IMR-90 (cell line): Measurements from ENCODE around the gene GSTT2. TPM values are rescaled to one million over a fixed set of nuclear protein-coding genes. Genes with fewer than 3 reads are reported as not detected.

ENCODE experiments used
- ATAC-seq: fragments of 200-7000 bp; cut with Tn5 transposase; 2 replicates; pipeline ENCODE4 v1.9.1; 2020; ENCODE audit warnings: low read depth, mild to moderate bottlenecking, moderate library complexity
- BruUV-seq: library from RNA; stranded (reverse); fragments of 400-500 nt; replicated peaks from 2 replicates; lab custom pipeline; 2021; lab: Mats Ljungman, UMichigan
- CTCF ChIA-PET: fragments of 300-600 bp; formaldehyde crosslinking; extraction: SDS; loops from one replicate; lab custom pipeline; 2021; ENCODE audit warnings: antibody characterized with exemption; lab: Yijun Ruan, JAX
- POLR2A ChIA-PET: fragments of 300-600 bp; sonication (Branson Sonifier 250); formaldehyde crosslinking; loops from one replicate; lab custom pipeline; 2022; ENCODE audit warnings: antibody characterized with exemption; ENCODE audit not compliant: unreplicated experiment; lab: Charles Lee
- DNase-seq: peaks from one replicate; pipeline ENCODE4 v3.0.0; 2013
- H2AFZ ChIP-seq: replicated peaks from 2 replicates; pipeline ENCODE3; 2013; ENCODE audit warnings: low read length, mild to moderate bottlenecking; ENCODE audit not compliant: poor library complexity
- H2AK5ac ChIP-seq: 2 replicates; pipeline ENCODE4 v1.6.1; 2013; ENCODE audit warnings: low read depth, low read length, inconsistent platforms
- H2AK9ac ChIP-seq: replicated peaks from 2 replicates; pipeline ENCODE3; 2013; ENCODE audit warnings: mild to moderate bottlenecking, low read depth, low read length, moderate library complexity; ENCODE audit not compliant: poor library complexity
- H2BK120ac ChIP-seq: 2 replicates; pipeline ENCODE4 v1.6.1; 2013; ENCODE audit warnings: low read depth, low read length, inconsistent platforms
- H2BK15ac ChIP-seq: 3 replicates; pipeline ENCODE4 v1.6.1; 2013; ENCODE audit warnings: low read depth, low read length, inconsistent platforms
- H2BK20ac ChIP-seq: 2 replicates; pipeline ENCODE4 v1.6.1; 2013; ENCODE audit warnings: low read depth, mild to moderate bottlenecking, inconsistent platforms, low read length, moderate library complexity
- H2BK5ac ChIP-seq: 2 replicates; pipeline ENCODE4 v1.6.1; 2013; ENCODE audit warnings: mild to moderate bottlenecking, low read depth, low read length, inconsistent platforms; ENCODE audit not compliant: poor library complexity, severe bottlenecking
- H3K14ac ChIP-seq: replicated peaks from 2 replicates; pipeline ENCODE4 v1.6.1; 2013; ENCODE audit warnings: low read depth, low read length, inconsistent platforms
- H3K18ac ChIP-seq: 2 replicates; pipeline ENCODE4 v1.6.1; 2013; ENCODE audit warnings: low read depth, low read length, control low read depth
- H3K23ac ChIP-seq: 2 replicates; pipeline ENCODE4 v1.6.1; 2013; ENCODE audit warnings: low read depth, low read length, inconsistent platforms
- H3K27ac ChIP-seq: 2 replicates; pipeline ENCODE4 v1.5.1; 2013; ENCODE audit warnings: mild to moderate bottlenecking, control low read depth, low read length; ENCODE audit not compliant: insufficient read depth
- H3K27me3 ChIP-seq: 2 replicates; pipeline ENCODE4 v1.6.1; 2013; ENCODE audit warnings: low read length; ENCODE audit not compliant: control insufficient read depth, insufficient read depth
- H3K36me3 ChIP-seq: 2 replicates; pipeline ENCODE4 v1.6.1; 2013; ENCODE audit warnings: low read length, mixed read lengths; ENCODE audit not compliant: control insufficient read depth, insufficient read depth
- H3K4ac ChIP-seq: 2 replicates; pipeline ENCODE4 v1.6.1; 2013; ENCODE audit warnings: low read depth, low read length, inconsistent platforms
- H3K4me1 ChIP-seq: 2 replicates; pipeline ENCODE4 v1.6.1; 2013; ENCODE audit warnings: low read length, mixed read lengths; ENCODE audit not compliant: control insufficient read depth, insufficient read depth
- H3K4me2 ChIP-seq: 2 replicates; pipeline ENCODE4 v1.6.1; 2013; ENCODE audit warnings: low read depth, mild to moderate bottlenecking, control low read depth, low read length, moderate library complexity
- H3K4me3 ChIP-seq: 2 replicates; pipeline ENCODE4 v1.5.1; 2013; ENCODE audit warnings: low read depth, mild to moderate bottlenecking, control low read depth, low read length, moderate library complexity; ENCODE audit not compliant: insufficient read depth
- H3K56ac ChIP-seq: 2 replicates; pipeline ENCODE4 v1.6.1; 2013; ENCODE audit warnings: low read length, inconsistent platforms; ENCODE audit not compliant: insufficient read depth; ENCODE audit errors: extremely low read depth
- H3K79me1 ChIP-seq, 2 experiments: 2 replicates each; pipeline ENCODE4 v1.6.1; 2013; ENCODE audit warnings: low read length in 2 of 2, inconsistent platforms in 1 of 2, low read depth in 1 of 2
- H3K9ac ChIP-seq: 2 replicates; pipeline ENCODE4 v1.6.1; 2013; ENCODE audit warnings: low read depth, low read length, control low read depth
- H3K9me1 ChIP-seq: 2 replicates; pipeline ENCODE4 v1.6.1; 2013; ENCODE audit warnings: low read length, inconsistent platforms; ENCODE audit not compliant: insufficient read depth
- H3K9me3 ChIP-seq: 2 replicates; pipeline ENCODE4 v1.6.1; 2013; ENCODE audit warnings: low read length; ENCODE audit not compliant: control insufficient read depth, insufficient read depth
- H4K20me1 ChIP-seq: 2 replicates; pipeline ENCODE4 v1.6.1; 2013; ENCODE audit warnings: low read length, inconsistent platforms; ENCODE audit not compliant: insufficient read depth
- H4K5ac ChIP-seq: 2 replicates; pipeline ENCODE4 v1.6.1; 2013; ENCODE audit warnings: mild to moderate bottlenecking, low read depth, low read length, control low read depth
- H4K8ac ChIP-seq, 2 experiments: 2 replicates each; pipeline ENCODE4 v1.6.1; 2013; ENCODE audit warnings: low read depth in 2 of 2, low read length in 2 of 2, control low read depth in 1 of 2, inconsistent platforms in 1 of 2
- H4K91ac ChIP-seq: 2 replicates; pipeline ENCODE4 v1.6.1; 2013; ENCODE audit warnings: low read depth, low read length, inconsistent platforms; ENCODE audit not compliant: insufficient read depth
- BHLHE40 ChIP-seq: fragments of 150-350 bp; IDR thresholded peaks from 2 replicates; pipeline ENCODE4 v1.6.1; 2016; ENCODE audit warnings: mild to moderate bottlenecking, low read depth, low read length
- CHD1 ChIP-seq: IDR thresholded peaks from 2 replicates; pipeline ENCODE4 v1.6.1; 2012; ENCODE audit warnings: low read depth, low read length, improper control_type of control experiment
- CTCF ChIP-seq: conservative IDR thresholded peaks from 2 replicates; pipeline ENCODE4 v1.5.1; 2012; ENCODE audit warnings: mild to moderate bottlenecking, low read depth, low read length, improper control_type of control experiment
- FOS ChIP-seq: fragments of 150-350 bp; IDR thresholded peaks from 2 replicates; pipeline ENCODE4 v1.6.1; 2016; ENCODE audit warnings: low read depth, low read length
- NFE2L2 ChIP-seq: fragments of 150-350 bp; IDR thresholded peaks from 2 replicates; pipeline ENCODE4 v1.6.1; 2016; ENCODE audit warnings: low read depth, mild to moderate bottlenecking, low read length
- RAD21 ChIP-seq: IDR thresholded peaks from 2 replicates; pipeline ENCODE4 v1.6.1; 2012; ENCODE audit warnings: low read length, improper control_type of control experiment
- RCOR1 ChIP-seq: IDR thresholded peaks from 2 replicates; pipeline ENCODE4 v1.6.1; 2012; ENCODE audit warnings: mild to moderate bottlenecking, low read length, improper control_type of control experiment; ENCODE audit not compliant: insufficient replicate concordance
- RFX5 ChIP-seq: IDR thresholded peaks from 2 replicates; pipeline ENCODE4 v1.8.0; 2012; ENCODE audit warnings: low read depth, mild to moderate bottlenecking, low read length, moderate library complexity
- WGBS, 2 experiments: methylation state at CpG; one replicate each; pipeline versions ENCODE4 v1.1.5 to v1.1.7; 2013; ENCODE audit warnings: missing lambda C conversion rate in 2 of 2; ENCODE audit not compliant: insufficient read length in 1 of 2; ENCODE audit errors: extremely low coverage in 2 of 2; 5-methylcytosine and 5-hydroxymethylcytosine counted together
- dilution Hi-C: fragments of 300-500 bp; cut with HindIII; formaldehyde crosslinking; loops from one replicate; pipeline ENCODE4 v1.14.3; 2018; ENCODE audit warnings: low sequenced_read_pairs; ENCODE audit not compliant: unreplicated experiment
- in situ Hi-C: fragments of 300-500 bp; cut with MboI; formaldehyde crosslinking; loops from 3 replicates; pipeline ENCODE4 v1.14.3; 2019; ENCODE audit warnings: low sequenced_read_pairs, inconsistent platforms, mixed read lengths
- intact Hi-C: fragments of 100-400 bp; cut with micrococcal nuclease; formaldehyde crosslinking; loops from 2 replicates; pipeline ENCODE4 v1.10.0; 2022
- polyA plus RNA-seq, 3 experiments: library from polyadenylated mRNA; depleted of rRNA; stranded (reverse); fragments of >200 nt; gene quantifications; 2 replicates each; pipeline ENCODE4 v1.2.3, GENCODE V29; 2012; ENCODE audit warnings: low replicate concordance in 1 of 3
- total RNA-seq: library from RNA; depleted of rRNA; stranded (reverse); fragments of >200 nt; gene quantifications from 2 replicates; pipeline ENCODE4 v1.2.3, GENCODE V29; 2012
- TF ChIP-seq, protein P1 (sequence below): fragments of 150-350 bp; IDR thresholded peaks from 2 replicates; pipeline ENCODE4 v1.6.1; 2017; ENCODE audit warnings: mild to moderate bottlenecking, antibody characterized with exemption, low read length, low read depth

The GSTT2 gene
- total and polyA plus RNA-seq, 2 of the 4 experiments (the other 2 are of a cell fraction): 1.4 to 6.9 TPM

DNA sequence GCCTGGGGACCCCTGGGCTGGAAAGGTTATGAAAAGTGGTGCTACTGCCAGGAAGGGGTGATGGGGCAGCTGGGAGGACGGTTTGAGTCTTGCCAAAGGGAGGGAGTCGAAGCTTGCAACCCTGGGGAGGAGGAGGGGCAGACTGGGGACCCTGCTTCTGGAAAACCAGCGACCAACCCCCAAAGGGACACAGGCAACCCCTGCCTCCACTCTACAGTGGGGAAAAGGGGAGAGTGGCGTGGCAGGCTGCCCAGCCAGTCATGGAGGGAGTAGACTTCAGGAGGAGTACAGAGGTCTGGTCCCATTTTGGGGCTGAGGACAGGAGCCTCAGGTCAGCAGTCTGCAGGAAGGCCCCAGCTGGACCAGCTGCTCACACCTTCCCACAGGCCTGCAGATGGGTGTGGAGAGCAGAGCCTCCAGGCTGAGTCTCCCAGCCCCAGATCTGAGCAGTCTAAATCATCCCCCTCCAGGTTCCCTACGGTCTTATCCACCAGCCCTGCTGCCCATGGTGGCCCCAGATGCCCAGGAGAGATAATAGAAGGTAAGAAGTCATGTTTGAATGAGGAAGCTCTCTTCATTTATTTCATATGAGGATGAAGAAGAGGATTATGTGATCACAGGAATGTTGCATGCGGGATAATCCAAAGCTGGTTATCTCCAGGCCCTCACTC, 9.0 kb upstream of the GSTT2 start:
- Histone ChIP-seq H2BK20ac (no peak overlapping the region), H3K79me1 (peaks cover 9 to 23% of the 10 kb centered on the region in 2 experiments), H3K9me3 (no peaks in the 10 kb centered on the region), H2AK5ac (no peak overlapping the region), H3K9me1 (no peaks in the 10 kb centered on the region), H2BK120ac (no peak overlapping the region), H3K4me2 (no peak overlapping the region), H3K23ac (no peak overlapping the region), H2AFZ (no peak overlapping the region), H3K18ac (no peak overlapping the region), H3K4ac (no peak overlapping the region), H3K9ac (no peak overlapping the region), H2BK5ac (no peak overlapping the region), H2BK15ac (no peak overlapping the region), H4K8ac (no peak overlapping the region), H3K27me3 (no peaks in the 10 kb centered on the region), H4K5ac (no peak overlapping the region), H4K20me1 (peaks cover 8% of the 10 kb centered on the region), H3K27ac (no peak overlapping the region), H3K14ac (no peak overlapping the region), H3K4me1 (no peaks in the 10 kb centered on the region), H3K4me3 (no peak overlapping the region), H3K56ac (no peak overlapping the region), H3K36me3 (peaks cover 21% of the 10 kb centered on the region), H2AK9ac (no peak overlapping the region), H4K91ac (no peak overlapping the region)
- intact Hi-C loops: no loop called here
- BruUV-seq: no TSS peak
- WGBS, 2 experiments: no CpG with 5 or more reads among the region's 6 CpGs
- dilution Hi-C loops: no loop called here
- TF ChIP-seq RFX5 (no peak), RCOR1 (no peak), CTCF (no peak), NFE2L2 (no peak), CHD1 (no peak), BHLHE40 (no peak), RAD21 (no peak), FOS (no peak)
- TF ChIP-seq, protein P1, sequence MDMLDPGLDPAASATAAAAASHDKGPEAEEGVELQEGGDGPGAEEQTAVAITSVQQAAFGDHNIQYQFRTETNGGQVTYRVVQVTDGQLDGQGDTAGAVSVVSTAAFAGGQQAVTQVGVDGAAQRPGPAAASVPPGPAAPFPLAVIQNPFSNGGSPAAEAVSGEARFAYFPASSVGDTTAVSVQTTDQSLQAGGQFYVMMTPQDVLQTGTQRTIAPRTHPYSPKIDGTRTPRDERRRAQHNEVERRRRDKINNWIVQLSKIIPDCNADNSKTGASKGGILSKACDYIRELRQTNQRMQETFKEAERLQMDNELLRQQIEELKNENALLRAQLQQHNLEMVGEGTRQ: no peak
- DNase-seq: no peak
- ChIA-PET POLR2A (interaction anchor here (0.6 kb wide), 1 partner anchor 113 kb away, joined by 3 read pairs; the partner anchor contains the start of gene SLC2A11), CTCF (no interaction called here)
- ATAC-seq: no peak
- in situ Hi-C loops: no loop called here
